Bronchial epithelial cell (primary cell): ENCODE measurements around the gene SP7. TPM values are rescaled to one million over a fixed set of nuclear protein-coding genes. Genes with fewer than 3 reads are reported as not detected.

Experiments used
- DNase-seq: peaks from one replicate; pipeline ENCODE4 v3.0.0-alpha.2; 2010; ENCODE audit warnings: low read depth
- FAIRE-seq: peaks from 2 replicates; lab custom pipeline; 2011; peaks lifted over from hg19 to GRCh38; lab: Jason Lieb, UNC
- H3K27me3 ChIP-seq: 2 replicates; pipeline ENCODE4 v1.5.1; 2011; ENCODE audit warnings: low read length; ENCODE audit not compliant: control insufficient read depth, insufficient read depth
- H3K36me3 ChIP-seq: 2 replicates; pipeline ENCODE4 v1.5.1; 2011; ENCODE audit warnings: low read length; ENCODE audit not compliant: control insufficient read depth, insufficient read depth
- H3K4me3 ChIP-seq: 2 replicates; pipeline ENCODE4 v1.5.1; 2011; ENCODE audit warnings: mild to moderate bottlenecking, low read depth, low read length, control low read depth
- total RNA-seq: library from RNA; depleted of rRNA; stranded (reverse); fragments of >200 nt; gene quantifications from 2 replicates; pipeline ENCODE4 v1.2.1, GENCODE V29; 2014
- TF ChIP-seq, protein P1 (sequence below): IDR thresholded peaks from 2 replicates; pipeline ENCODE4 v1.5.1; 2011; ENCODE audit warnings: mild to moderate bottlenecking, moderate library complexity, low read length, control low read depth, inconsistent platforms; ENCODE audit not compliant: insufficient read depth, severe bottlenecking

Gene SP7
- total RNA-seq, 1 donor from 2014 or later: not detected

DNA sequence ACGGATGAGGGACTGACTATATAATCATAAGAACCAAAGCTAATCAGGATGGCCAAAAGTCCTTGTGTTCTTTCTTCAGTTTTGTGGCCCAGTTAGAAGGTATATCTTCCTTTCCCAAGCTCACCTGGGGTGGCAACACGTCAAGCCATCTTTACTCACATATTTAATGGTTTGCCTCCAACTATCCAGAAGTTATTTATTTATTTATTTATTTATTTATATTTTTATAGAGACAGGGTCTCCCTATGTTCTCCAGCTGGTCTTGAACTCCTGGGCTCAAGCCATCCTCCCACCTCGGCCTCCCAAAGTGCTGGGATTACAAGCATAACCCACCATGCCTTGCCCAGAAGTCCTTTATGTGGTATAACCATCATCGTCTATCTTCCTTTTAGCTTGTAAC is 11.8 kb upstream of the SP7 start:
- no peak for FAIRE-seq
- TF ChIP-seq, protein P1, sequence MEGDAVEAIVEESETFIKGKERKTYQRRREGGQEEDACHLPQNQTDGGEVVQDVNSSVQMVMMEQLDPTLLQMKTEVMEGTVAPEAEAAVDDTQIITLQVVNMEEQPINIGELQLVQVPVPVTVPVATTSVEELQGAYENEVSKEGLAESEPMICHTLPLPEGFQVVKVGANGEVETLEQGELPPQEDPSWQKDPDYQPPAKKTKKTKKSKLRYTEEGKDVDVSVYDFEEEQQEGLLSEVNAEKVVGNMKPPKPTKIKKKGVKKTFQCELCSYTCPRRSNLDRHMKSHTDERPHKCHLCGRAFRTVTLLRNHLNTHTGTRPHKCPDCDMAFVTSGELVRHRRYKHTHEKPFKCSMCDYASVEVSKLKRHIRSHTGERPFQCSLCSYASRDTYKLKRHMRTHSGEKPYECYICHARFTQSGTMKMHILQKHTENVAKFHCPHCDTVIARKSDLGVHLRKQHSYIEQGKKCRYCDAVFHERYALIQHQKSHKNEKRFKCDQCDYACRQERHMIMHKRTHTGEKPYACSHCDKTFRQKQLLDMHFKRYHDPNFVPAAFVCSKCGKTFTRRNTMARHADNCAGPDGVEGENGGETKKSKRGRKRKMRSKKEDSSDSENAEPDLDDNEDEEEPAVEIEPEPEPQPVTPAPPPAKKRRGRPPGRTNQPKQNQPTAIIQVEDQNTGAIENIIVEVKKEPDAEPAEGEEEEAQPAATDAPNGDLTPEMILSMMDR: no peak
- no peaks in the 10 kb centered on the region for H3K27me3 ChIP-seq
- H3K36me3 ChIP-seq: no peaks in the 10 kb centered on the region
- no peak for DNase-seq
- H3K4me3 ChIP-seq: no peak overlapping the region

DNA sequence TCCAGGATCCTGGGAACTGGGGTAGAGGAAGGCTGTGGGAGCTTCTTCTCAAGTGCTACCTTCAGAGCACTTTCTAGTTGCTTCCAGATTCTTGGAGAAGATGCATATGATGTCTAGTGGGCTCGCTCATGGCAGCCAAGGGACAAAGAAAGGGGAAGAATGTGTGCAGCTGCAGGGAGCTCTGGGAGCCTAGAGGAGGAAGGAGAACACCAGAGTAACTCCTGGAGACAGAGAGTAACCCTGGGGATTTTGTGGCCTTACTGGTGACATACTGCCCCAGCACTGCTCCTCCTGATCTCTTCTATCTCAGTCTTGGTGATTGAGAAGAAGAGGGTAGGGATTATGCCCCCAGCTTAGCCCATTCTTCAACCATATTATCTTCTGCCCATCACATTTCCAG is 10.3 kb upstream of the SP7 start:
- Histone ChIP-seq H3K4me3 (no peak overlapping the region), H3K36me3 (no peaks in the 10 kb centered on the region), H3K27me3 (no peaks in the 10 kb centered on the region)
- DNase-seq (no peak), FAIRE-seq (no peak)
- TF ChIP-seq, protein P1: no peak

GRCh38 chr12:53345486-53346188 is 9.5 kb upstream of the SP7 start:
- Histone ChIP-seq H3K27me3 (no peaks in the 10 kb centered on the region), H3K4me3 (no peak overlapping the region), H3K36me3 (no peaks in the 10 kb centered on the region)
- TF ChIP-seq, protein P1: no peak
- FAIRE-seq (no peak), DNase-seq (no peak)

DNA sequence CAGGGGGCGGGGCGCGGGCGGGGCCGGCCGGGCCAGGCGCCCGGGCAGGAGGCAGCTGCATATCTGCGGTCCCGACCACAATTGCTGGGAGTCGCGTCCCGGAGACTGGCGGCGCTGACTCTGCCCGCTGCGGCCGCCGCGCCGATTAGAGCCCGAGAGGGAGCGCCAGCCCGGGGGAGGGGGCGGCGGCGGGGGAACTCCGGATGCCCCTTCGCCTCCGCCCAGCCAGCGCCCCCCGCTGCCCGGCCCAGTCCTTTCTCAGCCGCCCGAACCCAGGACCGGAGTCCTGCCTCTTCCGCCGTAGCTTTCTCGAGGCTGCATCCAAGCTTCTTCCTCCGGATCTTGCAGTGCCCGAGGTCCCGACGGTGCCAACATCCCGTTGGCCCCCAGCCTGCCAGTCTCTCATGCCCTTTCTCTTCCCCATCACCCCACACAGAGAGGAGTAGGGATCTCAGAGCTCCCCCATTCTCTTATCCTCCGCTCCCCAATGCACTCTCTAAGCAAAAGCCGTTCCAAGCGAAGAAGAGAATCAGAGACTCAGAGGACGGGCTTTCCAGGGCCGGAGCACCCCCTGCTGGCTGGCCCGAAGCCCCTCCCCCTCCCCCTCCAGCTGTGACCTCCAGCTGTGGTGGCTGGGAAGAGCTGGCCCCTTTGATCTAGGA is 8.8 kb upstream of the SP7 start:
- FAIRE-seq (no peak), DNase-seq (peak; percentile 56)
- Histone ChIP-seq H3K4me3 (peak overlapping the region; percentile 59), H3K27me3 (no peaks in the 10 kb centered on the region), H3K36me3 (no peaks in the 10 kb centered on the region)
- TF ChIP-seq, protein P1: peak; percentile 91

DNA sequence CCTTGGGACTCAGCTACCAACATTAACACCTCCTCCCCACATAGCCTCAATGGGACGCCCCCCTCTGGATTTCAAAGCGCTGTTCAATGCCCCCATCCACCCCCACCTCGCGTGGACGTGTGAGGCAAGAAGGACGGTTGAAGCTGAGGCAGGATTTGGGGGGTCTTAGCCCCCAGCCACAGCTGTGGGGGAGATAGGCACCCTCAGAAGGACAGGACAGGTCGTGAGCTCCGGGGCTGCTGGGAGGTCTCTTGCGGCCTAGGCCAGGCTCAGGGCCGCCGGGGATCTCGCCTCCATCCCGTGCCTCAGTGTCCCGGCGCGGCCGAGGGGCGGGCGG is 8.3 kb upstream of the SP7 start:
- TF ChIP-seq, protein P1: no peak
- no peak for DNase-seq
- Histone ChIP-seq H3K4me3 (no peak overlapping the region), H3K36me3 (no peaks in the 10 kb centered on the region), H3K27me3 (no peaks in the 10 kb centered on the region)
- no peak for FAIRE-seq
